ENCODE data around the gene BCCIP.

Gene BCCIP

DNA sequence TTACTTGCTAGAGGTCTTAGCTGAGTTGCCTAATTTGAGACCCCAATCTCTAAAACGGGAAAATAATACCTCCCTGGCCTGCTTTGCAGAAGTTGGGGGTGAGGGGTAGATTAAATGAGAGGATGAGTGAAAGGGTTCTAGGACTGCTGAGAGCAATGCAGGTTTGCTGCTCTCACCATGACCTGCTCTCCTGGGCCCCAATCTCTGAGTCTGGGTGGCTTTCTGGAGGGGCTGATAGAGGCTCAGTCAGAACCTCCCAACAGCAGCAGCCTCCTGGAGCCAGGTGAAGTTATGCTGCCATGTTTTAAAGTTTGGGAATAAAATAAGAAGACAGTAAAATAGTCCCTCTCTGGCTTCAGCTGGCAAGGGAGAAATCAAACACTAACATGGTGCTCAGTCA, 7.6 kb upstream of the BCCIP start:
- TF ChIP-seq, protein P1, sequence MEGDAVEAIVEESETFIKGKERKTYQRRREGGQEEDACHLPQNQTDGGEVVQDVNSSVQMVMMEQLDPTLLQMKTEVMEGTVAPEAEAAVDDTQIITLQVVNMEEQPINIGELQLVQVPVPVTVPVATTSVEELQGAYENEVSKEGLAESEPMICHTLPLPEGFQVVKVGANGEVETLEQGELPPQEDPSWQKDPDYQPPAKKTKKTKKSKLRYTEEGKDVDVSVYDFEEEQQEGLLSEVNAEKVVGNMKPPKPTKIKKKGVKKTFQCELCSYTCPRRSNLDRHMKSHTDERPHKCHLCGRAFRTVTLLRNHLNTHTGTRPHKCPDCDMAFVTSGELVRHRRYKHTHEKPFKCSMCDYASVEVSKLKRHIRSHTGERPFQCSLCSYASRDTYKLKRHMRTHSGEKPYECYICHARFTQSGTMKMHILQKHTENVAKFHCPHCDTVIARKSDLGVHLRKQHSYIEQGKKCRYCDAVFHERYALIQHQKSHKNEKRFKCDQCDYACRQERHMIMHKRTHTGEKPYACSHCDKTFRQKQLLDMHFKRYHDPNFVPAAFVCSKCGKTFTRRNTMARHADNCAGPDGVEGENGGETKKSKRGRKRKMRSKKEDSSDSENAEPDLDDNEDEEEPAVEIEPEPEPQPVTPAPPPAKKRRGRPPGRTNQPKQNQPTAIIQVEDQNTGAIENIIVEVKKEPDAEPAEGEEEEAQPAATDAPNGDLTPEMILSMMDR (conservative IDR thresholded peaks at IDR 0.05; ENCODE audit: low read depth, low read length) = no peak
- H3K4me3 ChIP-seq (ENCODE audit: low read depth, low read length) = no peak overlapping the region
- DNase-seq (ENCODE audit: low read depth) = no peak

DNA sequence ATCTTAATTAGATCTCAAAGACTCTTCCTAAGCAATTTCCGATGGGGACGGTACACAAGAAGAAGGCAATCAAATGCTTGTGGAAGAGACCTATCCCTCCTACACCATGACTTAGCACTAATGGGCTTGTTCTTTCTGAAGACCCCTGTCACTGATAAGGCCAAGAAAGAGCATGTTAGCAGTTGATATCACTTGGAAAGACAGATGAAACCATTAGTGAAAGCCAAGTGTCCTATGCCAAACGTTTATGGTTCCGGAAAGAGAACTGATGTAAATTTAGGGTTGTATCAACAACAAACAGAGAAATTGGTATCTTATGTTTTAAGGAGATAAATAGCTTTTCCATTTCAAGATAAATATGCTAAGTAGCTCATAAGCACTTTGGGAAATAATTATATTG, 6.8 kb upstream of the BCCIP start:
- TF ChIP-seq, protein P1 (conservative IDR thresholded peaks at IDR 0.05; ENCODE audit: low read depth, low read length) = no peak
- no peak for DNase-seq (ENCODE audit: low read depth)
- H3K4me3 ChIP-seq (ENCODE audit: low read depth, low read length) = no peak overlapping the region

DNA sequence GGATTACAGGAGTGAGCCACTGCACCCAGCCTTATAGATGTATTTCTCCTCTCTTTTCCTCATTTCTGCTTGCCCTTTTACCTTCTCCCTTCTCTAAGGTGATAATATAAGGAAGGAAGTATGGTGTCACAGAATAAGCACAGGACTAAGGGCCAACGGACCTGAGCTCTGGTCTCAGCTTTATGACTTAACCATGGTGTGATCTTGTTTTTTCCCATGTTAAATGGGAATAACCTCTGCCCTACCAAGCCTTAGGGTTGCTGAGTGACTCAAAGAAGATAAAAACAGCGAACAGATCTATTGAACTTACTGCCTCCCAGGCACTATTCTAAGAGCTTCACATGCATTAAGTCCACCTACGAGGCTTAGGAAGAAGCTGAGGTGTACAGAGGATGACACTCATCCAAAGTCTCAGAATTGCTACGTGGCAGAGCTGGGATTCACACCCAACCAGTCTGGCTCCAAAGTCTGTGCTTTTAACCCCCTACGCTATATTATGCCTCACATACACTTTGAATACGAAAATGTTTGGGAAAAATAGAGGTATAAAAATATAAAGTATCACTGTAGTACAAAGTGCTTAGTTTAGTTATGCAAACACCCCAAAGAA, 5.9 kb upstream of the BCCIP start:
- no peak for DNase-seq (ENCODE audit: low read depth)
- TF ChIP-seq, protein P1 (conservative IDR thresholded peaks at IDR 0.05; ENCODE audit: low read depth, low read length) = no peak
- no peak overlapping the region for H3K4me3 ChIP-seq (ENCODE audit: low read depth, low read length)

DNA sequence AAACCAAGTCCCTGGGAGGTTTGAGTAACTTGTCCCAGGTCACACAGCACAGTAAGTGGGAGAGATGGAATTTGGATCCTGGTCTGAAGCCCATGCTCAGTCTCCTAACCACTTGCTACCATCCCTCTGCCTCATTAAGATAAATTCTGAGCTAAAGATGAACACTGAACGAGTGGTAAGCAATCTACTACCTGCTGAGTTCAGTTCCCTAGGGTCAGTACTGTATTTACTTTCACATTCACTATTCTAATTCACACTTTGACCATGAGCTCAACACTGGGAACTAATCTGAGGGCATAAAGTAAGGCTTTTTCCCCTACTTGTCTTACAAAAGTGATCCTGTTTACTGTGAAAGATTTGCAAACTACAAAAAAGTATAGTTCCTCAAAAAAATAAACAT, 2.6 kb upstream of the BCCIP start:
- no peak overlapping the region for H3K4me3 ChIP-seq (ENCODE audit: low read depth, low read length)
- TF ChIP-seq, protein P1 (conservative IDR thresholded peaks at IDR 0.05; ENCODE audit: low read depth, low read length) = no peak
- DNase-seq (ENCODE audit: low read depth) = peak; percentile 35

DNA sequence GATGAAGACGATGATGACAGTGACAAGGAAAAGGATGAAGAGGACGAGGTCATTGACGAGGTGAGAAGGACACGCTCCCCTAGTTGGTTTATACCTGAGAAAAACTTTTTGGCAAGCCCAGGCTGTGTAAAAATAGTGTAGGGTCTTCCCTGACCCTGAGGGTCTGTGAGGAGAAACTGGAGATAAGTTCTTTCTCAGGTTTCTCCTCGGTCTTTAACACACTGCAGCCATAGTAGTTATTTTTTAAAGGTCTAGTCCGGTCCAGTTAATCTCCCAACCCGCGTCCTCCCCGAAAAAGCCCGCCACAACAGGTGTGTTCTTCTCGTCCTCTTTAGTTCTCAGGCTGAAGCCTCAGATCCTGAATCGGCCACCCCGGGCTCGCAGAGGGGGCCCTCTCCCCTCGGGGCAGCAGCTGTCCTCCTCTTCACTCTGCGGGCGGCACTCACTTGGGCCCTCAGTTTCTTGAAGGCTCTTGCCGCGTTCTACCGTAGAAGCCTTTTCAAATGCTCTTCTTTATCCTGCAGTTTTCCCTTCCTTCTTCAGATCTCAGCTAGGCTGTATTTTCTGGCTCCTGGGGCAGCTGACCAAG, 411 bp downstream of the BCCIP start:
- peak overlapping the region; percentile 86 for H3K4me3 ChIP-seq (ENCODE audit: low read depth, low read length)
- TF ChIP-seq, protein P1 (conservative IDR thresholded peaks at IDR 0.05; ENCODE audit: low read depth, low read length) = no peak
- peak; percentile 19 for DNase-seq (ENCODE audit: low read depth)

DNA sequence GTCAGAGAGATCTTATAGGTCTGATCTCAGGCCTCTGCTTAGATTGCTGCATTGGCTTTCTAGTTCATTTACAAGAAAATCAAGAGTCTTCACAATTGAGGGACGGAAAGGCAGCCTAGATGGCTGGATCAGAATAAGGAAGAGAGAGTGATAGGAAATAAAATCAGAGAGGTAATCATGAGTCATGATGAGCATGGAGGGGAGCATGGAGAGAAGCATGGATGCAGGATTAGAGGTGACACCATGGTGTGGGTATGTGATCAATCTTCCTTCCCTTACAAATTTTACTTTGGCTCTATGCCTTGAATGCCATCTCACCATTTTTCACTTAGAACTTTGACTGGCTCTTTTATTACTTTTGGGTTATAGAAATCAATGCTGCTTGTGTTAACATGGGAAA, 1.4 kb downstream of the BCCIP start:
- TF ChIP-seq, protein P1 (conservative IDR thresholded peaks at IDR 0.05; ENCODE audit: low read depth, low read length) = no peak
- DNase-seq (ENCODE audit: low read depth) = no peak
- peak overlapping the region; percentile 86 for H3K4me3 ChIP-seq (ENCODE audit: low read depth, low read length)

DNA sequence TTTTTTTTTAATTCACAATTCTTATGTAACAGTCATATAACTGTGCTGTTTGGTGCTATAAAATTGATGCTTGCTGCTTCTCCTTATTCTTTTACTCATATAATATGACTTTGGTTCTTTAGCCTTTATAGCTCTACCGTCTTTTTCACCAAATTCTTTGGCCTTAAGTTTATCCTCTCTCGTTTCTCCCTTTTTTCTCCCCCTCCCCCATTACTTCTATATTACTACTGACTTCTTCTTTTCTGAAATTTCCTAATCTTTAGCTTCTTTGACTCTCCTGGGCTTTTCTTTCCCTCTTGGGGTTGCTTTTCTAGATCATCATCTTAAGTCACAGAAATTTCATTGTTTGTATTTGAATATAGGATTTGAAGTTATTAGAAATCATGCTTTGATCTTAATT, 3.8 kb downstream of the BCCIP start:
- no peak for DNase-seq (ENCODE audit: low read depth)
- H3K4me3 ChIP-seq (ENCODE audit: low read depth, low read length) = no peak overlapping the region
- TF ChIP-seq, protein P1 (conservative IDR thresholded peaks at IDR 0.05; ENCODE audit: low read depth, low read length) = no peak
